Measurements from ENCODE around the gene STK25. TPM values are rescaled to one million over a fixed set of nuclear protein-coding genes. Genes with fewer than 3 reads are reported as not detected.

STK25 gene
- total RNA-seq, 1 donor from 2014 or later: 211 TPM

DNA sequence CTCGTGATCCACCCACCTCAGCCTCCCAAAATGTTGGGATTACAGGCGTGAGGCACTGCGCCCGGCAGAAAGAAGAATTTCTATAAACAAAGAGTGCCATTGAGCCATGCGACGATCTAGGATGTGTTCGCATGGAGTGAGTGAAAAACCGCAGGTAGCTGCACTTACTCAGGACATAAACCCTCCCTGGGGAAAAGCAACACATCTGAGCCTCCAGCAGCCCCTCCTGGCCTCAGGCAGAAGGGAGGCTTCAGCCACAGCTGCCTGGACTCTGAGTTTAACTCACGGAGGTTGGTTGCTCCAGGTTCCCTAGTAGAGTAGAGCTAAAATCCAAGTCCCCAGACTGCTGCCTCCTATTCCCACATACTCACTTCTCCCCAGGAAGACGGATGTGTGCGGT, 11.3 kb upstream of the STK25 start:
- Mint-ChIP-seq H3K27ac (ENCODE audit: unreplicated experiment) (peak overlapping the region; percentile 34), H3K36me3 (ENCODE audit: low read depth, unreplicated experiment) (no peaks in the 10 kb centered on the region), H3K4me3 (ENCODE audit: unreplicated experiment) (no peak overlapping the region), H3K27me3 (ENCODE audit: low read depth, unreplicated experiment) (no peaks in the 10 kb centered on the region), H3K4me1 (ENCODE audit: low read depth, unreplicated experiment) (no peaks in the 10 kb centered on the region), H3K9me3 (ENCODE audit: unreplicated experiment) (no peaks in the 10 kb centered on the region)
- H3K4me2 ChIP-seq (ENCODE audit: low read length): no peak overlapping the region
- TF ChIP-seq EZH2 (IDR thresholded peaks at IDR 0.05; ENCODE audit: insufficient read depth, low read length): no peak
- TF ChIP-seq, protein P1, sequence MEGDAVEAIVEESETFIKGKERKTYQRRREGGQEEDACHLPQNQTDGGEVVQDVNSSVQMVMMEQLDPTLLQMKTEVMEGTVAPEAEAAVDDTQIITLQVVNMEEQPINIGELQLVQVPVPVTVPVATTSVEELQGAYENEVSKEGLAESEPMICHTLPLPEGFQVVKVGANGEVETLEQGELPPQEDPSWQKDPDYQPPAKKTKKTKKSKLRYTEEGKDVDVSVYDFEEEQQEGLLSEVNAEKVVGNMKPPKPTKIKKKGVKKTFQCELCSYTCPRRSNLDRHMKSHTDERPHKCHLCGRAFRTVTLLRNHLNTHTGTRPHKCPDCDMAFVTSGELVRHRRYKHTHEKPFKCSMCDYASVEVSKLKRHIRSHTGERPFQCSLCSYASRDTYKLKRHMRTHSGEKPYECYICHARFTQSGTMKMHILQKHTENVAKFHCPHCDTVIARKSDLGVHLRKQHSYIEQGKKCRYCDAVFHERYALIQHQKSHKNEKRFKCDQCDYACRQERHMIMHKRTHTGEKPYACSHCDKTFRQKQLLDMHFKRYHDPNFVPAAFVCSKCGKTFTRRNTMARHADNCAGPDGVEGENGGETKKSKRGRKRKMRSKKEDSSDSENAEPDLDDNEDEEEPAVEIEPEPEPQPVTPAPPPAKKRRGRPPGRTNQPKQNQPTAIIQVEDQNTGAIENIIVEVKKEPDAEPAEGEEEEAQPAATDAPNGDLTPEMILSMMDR (IDR thresholded peaks at IDR 0.05; ENCODE audit: insufficient read depth, low read depth, low read length): no peak
- no peak overlapping the region for H3K27ac ChIP-seq (ENCODE audit: low read depth, low read length)
- no peaks in the 10 kb centered on the region for H3K79me2 ChIP-seq (ENCODE audit: insufficient read depth, low read length)
- H3K9me3 ChIP-seq (ENCODE audit: insufficient read depth, low read depth, low read length): no peaks in the 10 kb centered on the region
- DNase-seq (ENCODE audit: low read depth) (no peak), FAIRE-seq (no peak)
- no peaks in the 10 kb centered on the region for H3K4me1 ChIP-seq (ENCODE audit: insufficient read depth, low read length)
- H3K4me3 ChIP-seq (ENCODE audit: insufficient read depth, low read depth, low read length): no peak overlapping the region
- no peaks in the 10 kb centered on the region for H3K36me3 ChIP-seq (ENCODE audit: insufficient read depth, low read length)
- H3K27me3 ChIP-seq (ENCODE audit: insufficient read depth, low read length): no peaks in the 10 kb centered on the region
- H3K9ac ChIP-seq (ENCODE audit: low read length): no peak overlapping the region
- no peaks in the 10 kb centered on the region for H4K20me1 ChIP-seq (ENCODE audit: insufficient read depth, low read length)
- H2AFZ ChIP-seq (ENCODE audit: low read depth, low read length): no peak overlapping the region

DNA sequence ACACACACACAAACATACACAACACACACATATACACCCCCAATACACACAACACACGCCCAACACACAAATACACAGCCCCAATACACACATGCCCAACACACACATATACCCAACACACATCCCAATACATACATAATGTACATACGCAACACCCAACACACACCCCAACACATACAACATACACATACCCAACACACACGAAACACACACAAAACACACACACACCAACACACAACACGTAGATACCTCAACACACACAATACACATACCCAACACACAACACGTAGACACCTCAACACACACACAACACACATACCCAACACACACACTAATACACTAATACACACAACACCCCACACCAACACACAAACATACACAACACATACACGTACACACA, 8.9 kb upstream of the STK25 start:
- no peak overlapping the region for H3K4me2 ChIP-seq (ENCODE audit: low read length)
- H3K36me3 ChIP-seq (ENCODE audit: insufficient read depth, low read length): no peaks in the 10 kb centered on the region
- no peak overlapping the region for H3K9ac ChIP-seq (ENCODE audit: low read length)
- H3K27me3 ChIP-seq (ENCODE audit: insufficient read depth, low read length): no peaks in the 10 kb centered on the region
- no peaks in the 10 kb centered on the region for H3K9me3 Mint-ChIP-seq (ENCODE audit: unreplicated experiment)
- no peak overlapping the region for H2AFZ ChIP-seq (ENCODE audit: low read depth, low read length)
- DNase-seq (ENCODE audit: low read depth) (no peak), FAIRE-seq (no peak)
- H3K4me1 Mint-ChIP-seq (ENCODE audit: low read depth, unreplicated experiment): no peaks in the 10 kb centered on the region
- no peaks in the 10 kb centered on the region for H3K79me2 ChIP-seq (ENCODE audit: insufficient read depth, low read length)
- TF ChIP-seq, protein P1 (IDR thresholded peaks at IDR 0.05; ENCODE audit: insufficient read depth, low read depth, low read length): no peak
- TF ChIP-seq EZH2 (IDR thresholded peaks at IDR 0.05; ENCODE audit: insufficient read depth, low read length): no peak
- no peak overlapping the region for H3K27ac Mint-ChIP-seq (ENCODE audit: unreplicated experiment)
- no peaks in the 10 kb centered on the region for H4K20me1 ChIP-seq (ENCODE audit: insufficient read depth, low read length)
- H3K9me3 ChIP-seq (ENCODE audit: insufficient read depth, low read depth, low read length): no peaks in the 10 kb centered on the region
- H3K4me3 Mint-ChIP-seq (ENCODE audit: unreplicated experiment): no peak overlapping the region
- no peak overlapping the region for H3K27ac ChIP-seq (ENCODE audit: low read depth, low read length)
- no peaks in the 10 kb centered on the region for H3K27me3 Mint-ChIP-seq (ENCODE audit: low read depth, unreplicated experiment)
- H3K36me3 Mint-ChIP-seq (ENCODE audit: low read depth, unreplicated experiment): no peaks in the 10 kb centered on the region
- H3K4me1 ChIP-seq (ENCODE audit: insufficient read depth, low read length): no peaks in the 10 kb centered on the region
- no peak overlapping the region for H3K4me3 ChIP-seq (ENCODE audit: insufficient read depth, low read depth, low read length)

DNA sequence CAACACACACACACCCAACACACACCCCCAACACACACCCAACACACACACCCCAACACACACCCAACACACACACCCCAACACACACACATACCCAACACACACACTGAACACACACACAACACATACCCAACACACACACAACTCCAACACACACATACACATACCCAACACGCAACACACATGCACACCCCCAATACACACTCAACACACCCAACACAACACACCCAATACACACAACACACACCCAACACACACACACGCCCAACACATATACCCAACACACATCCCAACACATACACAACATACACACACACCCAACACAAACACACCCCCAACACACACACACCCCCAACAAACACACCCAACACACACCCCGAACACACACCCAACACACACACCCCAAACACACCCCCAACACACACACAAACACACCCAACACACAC, 8.2 kb upstream of the STK25 start:
- Histone ChIP-seq H3K4me3 (ENCODE audit: insufficient read depth, low read depth, low read length) (no peak overlapping the region), H3K4me1 (ENCODE audit: insufficient read depth, low read length) (no peaks in the 10 kb centered on the region), H3K9ac (ENCODE audit: low read length) (no peak overlapping the region), H3K27ac (ENCODE audit: low read depth, low read length) (no peak overlapping the region), H4K20me1 (ENCODE audit: insufficient read depth, low read length) (no peaks in the 10 kb centered on the region), H3K4me2 (ENCODE audit: low read length) (no peak overlapping the region), H3K27me3 (ENCODE audit: insufficient read depth, low read length) (no peaks in the 10 kb centered on the region), H3K79me2 (ENCODE audit: insufficient read depth, low read length) (no peaks in the 10 kb centered on the region), H2AFZ (ENCODE audit: low read depth, low read length) (no peak overlapping the region), H3K9me3 (ENCODE audit: insufficient read depth, low read depth, low read length) (no peaks in the 10 kb centered on the region), H3K36me3 (ENCODE audit: insufficient read depth, low read length) (no peaks in the 10 kb centered on the region)
- Mint-ChIP-seq H3K27ac (ENCODE audit: unreplicated experiment) (no peak overlapping the region), H3K9me3 (ENCODE audit: unreplicated experiment) (no peaks in the 10 kb centered on the region), H3K27me3 (ENCODE audit: low read depth, unreplicated experiment) (no peaks in the 10 kb centered on the region), H3K36me3 (ENCODE audit: low read depth, unreplicated experiment) (peaks cover 4% of the 10 kb centered on the region), H3K4me3 (ENCODE audit: unreplicated experiment) (no peak overlapping the region), H3K4me1 (ENCODE audit: low read depth, unreplicated experiment) (no peaks in the 10 kb centered on the region)
- FAIRE-seq (no peak), DNase-seq (ENCODE audit: low read depth) (no peak)
- TF ChIP-seq EZH2 (IDR thresholded peaks at IDR 0.05; ENCODE audit: insufficient read depth, low read length): no peak
- TF ChIP-seq, protein P1 (IDR thresholded peaks at IDR 0.05; ENCODE audit: insufficient read depth, low read depth, low read length): no peak
